Measurements from ENCODE around the gene THOC2.
"Not testable (repeated sequence)": the region's sequence is repeated elsewhere in the genome, so short reads cannot be mapped to it uniquely, and the experiment has no call there.

The THOC2 gene

GRCh38 chrX:123664467-123665167, 68.2 kb downstream of the THOC2 start:
- DNase-seq (ENCODE audit: low read depth): not testable (repeated sequence)

DNA sequence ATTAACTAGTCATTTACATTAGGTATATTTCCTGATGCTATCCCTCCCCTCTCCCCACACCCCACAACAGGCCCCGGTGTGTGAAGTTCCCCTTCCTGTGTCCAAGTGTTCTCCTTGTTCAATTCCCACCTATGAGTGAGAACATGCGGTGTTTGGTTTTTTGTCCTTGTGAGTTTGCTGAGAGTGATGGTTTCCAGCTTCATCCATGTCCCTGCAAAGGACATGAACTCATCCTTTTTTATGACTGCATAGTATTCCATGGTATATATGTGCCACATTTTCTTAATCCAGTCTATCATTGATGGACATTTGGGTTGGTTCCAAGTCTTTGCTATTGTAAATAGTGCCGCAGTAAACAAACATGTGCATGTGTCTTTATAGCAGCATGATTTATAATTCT, 69.1 kb downstream of the THOC2 start:
- DNase-seq (ENCODE audit: low read depth): not testable (repeated sequence)

GRCh38 chrX:123656507-123656906, 76.3 kb downstream of the THOC2 start:
- DNase-seq (ENCODE audit: low read depth): not testable (repeated sequence)

GRCh38 chrX:123648811-123649181, 84.1 kb downstream of the THOC2 start:
- DNase-seq (ENCODE audit: low read depth): not testable (repeated sequence)

- DNase-seq (ENCODE audit: low read depth): no peak
Measured at GRCh38 chrX:123648028-123648810, 84.6 kb downstream of the THOC2 start.

DNA sequence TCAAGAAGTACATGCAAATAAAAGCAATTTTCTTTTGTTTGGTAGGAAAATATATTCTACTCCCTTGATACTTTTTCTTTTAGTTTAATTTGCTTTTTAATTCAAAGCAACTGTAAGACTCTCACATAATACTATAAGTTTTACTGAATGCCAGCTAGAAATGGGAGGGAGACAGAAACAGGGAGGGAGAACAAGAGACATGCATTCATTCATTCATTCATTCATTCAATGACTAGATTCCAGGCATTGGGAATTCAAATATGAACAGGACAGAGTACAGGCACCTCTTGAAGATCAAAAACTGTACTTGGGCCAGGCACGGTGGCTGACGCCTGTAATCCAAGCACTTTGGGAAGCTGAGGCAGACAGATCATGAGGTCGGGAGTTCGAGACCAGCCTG, 85.6 kb downstream of the THOC2 start:
- DNase-seq (ENCODE audit: low read depth): no peak

GRCh38 chrX:123629502-123629901, 103.3 kb downstream of the THOC2 start:
- no peak for DNase-seq (ENCODE audit: low read depth)

DNA sequence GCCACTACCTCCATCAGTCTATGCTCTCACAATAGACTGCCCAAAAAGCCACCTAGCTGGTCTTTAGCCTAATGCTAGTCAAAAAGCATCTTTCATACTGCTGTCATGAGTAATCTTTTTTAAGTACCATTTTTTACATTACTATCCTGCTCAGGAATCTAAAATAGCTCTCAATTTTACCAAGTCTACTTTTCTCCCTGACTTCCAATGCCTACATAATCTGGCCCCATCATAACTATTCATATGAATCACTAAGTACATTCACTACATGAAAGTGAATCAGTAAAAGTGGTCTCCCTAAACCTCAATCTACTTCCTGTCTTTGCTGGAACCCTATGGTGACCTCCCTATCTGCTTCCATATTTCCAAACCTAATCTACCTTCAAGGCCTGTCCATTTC, 105.9 kb downstream of the THOC2 start:
- no peak for DNase-seq (ENCODE audit: low read depth)

- DNase-seq (ENCODE audit: low read depth): no peak
Measured at GRCh38 chrX:123625952-123626351, 106.9 kb downstream of the THOC2 start.

DNA sequence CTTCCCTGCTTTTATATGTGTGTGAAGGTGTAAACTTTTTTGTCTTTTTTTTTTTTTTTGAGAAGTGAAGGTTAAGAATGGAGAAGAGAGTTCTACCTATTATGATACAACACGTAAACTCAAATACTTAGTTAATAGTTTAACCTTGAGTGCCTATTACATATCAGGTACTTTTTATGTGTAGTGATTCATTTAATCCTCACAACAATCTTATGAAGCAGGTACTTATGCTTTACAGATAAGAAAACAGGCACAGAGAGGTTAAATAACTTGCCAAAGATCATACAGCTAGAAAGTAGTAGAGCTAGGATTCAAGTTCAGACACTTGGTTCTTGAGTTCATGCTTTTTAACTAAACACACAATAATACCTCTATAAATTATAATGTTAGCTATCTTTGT, 107.4 kb downstream of the THOC2 start:
- DNase-seq (ENCODE audit: low read depth): no peak

DNA sequence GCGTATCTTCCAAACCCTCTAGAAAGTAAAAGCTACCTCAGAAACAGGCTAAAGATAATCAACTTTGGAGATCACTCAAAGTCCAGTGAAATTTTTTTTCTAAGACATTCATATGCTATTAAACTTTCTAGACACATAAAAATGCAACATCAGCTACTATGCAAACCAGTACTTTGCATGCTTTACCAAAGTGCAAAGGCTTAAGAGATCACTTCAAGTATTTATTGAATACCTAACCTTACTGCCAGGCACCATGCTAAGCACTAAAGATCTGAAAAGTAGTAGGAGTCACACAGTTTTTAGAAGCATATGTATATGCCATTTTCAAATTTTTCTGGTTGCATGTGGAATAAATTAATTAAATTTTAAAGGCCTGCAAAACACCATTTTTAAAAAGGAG, 115.8 kb downstream of the THOC2 start:
- DNase-seq (ENCODE audit: low read depth): no peak

GRCh38 chrX:123610915-123611314, 121.9 kb downstream of the THOC2 start:
- DNase-seq (ENCODE audit: low read depth): no peak

GRCh38 chrX:123607806-123608205, 125.0 kb downstream of the THOC2 start:
- DNase-seq (ENCODE audit: low read depth): no peak

DNA sequence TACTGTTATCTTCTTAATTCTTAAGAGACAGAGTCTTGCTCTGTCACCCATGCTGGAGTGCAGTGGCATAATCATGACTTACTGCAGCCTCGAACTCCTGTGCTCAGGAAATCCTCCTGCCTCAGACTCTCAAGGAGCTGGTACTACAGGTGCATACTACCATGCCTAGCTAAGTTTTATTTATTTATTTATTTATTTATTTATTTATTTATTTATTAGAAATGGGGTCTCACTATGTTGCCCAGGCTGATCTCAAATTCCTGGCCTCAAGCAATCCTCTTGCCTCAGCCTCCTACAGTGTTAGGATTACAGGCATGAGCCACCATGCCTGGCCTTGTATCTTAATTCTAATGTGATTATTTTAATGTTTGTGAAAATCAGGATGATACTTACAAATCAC, 125.6 kb downstream of the THOC2 start:
- DNase-seq (ENCODE audit: low read depth): no peak

- DNase-seq (ENCODE audit: low read depth): no peak
Measured at GRCh38 chrX:123603491-123603890, 129.4 kb downstream of the THOC2 start.

- DNase-seq (ENCODE audit: low read depth): no peak
Measured at GRCh38 chrX:123601437-123601836, 131.4 kb downstream of the THOC2 start.

DNA sequence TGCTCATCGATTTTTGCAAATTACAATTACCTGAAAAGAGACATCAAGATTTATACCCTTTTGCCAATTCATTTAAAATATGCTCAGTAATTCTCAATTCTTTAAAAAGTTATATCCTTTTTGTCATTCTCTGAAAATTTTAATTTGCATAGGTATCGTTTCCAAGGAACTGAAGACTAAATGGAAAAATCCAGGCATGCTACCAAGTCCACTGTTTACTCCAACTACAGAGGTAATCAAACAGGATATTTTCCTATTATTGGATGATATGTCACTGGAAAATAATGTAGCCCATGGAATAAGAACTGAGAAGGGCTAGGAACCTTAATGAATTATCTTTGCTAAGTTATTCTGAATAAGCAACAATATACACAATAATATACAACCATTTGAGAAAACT, 132.7 kb downstream of the THOC2 start:
- DNase-seq (ENCODE audit: low read depth): no peak

DNA sequence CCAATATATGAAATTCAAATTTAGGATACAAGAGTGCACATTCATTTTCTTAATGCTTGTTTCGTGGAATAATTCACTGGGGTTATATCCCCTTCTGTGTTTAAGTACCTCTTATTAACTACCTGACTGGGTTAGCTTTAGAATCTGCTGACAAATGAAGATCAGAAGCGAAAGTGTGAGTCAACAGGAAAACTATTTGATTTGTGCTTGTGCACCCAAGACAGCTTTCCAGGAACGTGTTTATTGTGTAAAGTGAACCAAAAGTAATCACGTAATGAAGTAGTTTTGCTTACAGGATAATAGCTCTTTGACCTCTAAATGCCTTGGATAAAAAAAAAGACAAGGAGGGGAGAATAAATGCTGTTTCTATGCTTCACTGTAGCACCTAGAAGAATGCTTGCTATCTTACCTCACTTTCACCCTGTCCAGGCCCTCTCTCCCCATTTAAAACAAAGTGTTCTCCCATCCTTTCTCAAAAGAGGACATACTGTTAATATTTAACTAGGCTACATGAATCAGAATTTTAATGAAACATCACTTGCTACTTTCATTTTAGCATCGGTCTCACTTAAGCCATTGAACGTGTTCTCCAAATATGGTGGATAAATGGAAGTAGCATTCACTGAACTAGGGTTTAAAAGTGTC, 141.9 kb downstream of the THOC2 start:
- no peak for DNase-seq (ENCODE audit: low read depth)

- DNase-seq (ENCODE audit: low read depth): no peak
Measured at GRCh38 chrX:123588723-123589122, 144.1 kb downstream of the THOC2 start.

- DNase-seq (ENCODE audit: low read depth): no peak
Measured at GRCh38 chrX:123581586-123581985, 151.3 kb downstream of the THOC2 start.

DNA sequence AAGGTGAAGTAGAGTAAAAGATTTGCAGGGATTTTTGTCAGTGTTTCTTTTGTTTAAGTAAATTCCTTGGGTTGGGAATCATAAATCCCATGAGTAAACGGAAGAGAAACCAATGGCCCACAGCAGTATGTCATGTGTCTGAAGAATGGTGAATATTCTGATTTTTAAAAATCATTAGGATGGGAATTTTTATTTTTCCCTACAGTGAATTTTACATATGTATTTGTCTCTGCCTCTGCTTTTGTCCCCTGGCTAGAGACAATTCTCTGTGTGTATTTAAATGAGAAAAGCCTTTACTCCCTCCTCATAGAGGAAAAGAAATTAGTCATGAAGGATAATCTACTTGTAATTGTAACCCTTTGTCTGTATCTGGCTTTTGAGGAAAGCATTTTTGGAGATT, 152.1 kb downstream of the THOC2 start:
- DNase-seq (ENCODE audit: low read depth): no peak

- DNase-seq (ENCODE audit: low read depth): not testable (repeated sequence)
Measured at GRCh38 chrX:123574027-123574426, 158.8 kb downstream of the THOC2 start.

DNA sequence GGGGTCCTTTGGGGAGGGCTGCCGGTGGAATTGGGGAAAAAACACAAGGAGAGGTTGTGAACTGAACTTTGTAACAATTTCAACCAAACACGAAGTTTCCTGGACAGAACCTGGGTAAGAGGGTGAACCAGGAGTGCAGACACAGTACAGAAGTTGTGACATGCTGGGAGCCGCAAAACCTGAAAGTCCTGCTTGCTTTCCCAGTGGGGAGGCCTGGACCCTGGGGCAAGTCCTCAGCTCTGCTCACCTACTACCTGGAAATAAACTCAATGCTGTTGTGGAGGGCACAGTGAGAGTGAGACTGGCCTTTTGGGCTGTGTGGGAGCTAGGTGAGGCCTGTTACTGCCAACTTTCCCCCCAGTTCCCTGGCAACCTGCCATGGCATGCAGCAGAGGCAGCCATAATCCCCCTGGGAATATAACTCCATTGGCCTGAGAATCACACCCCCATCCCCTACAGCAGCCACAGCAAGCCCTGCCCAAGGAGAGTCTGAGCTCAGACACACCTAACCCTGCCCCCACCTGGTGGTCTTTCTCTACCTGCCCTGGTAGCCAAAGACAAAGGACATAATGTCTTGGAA, 162.8 kb downstream of the THOC2 start:
- no peak for DNase-seq (ENCODE audit: low read depth)
